Measurements from ENCODE around the gene DNAH12. TPM values are rescaled to one million over a fixed set of nuclear protein-coding genes. Genes with fewer than 3 reads are reported as not detected.

Gene DNAH12
- total and polyA plus RNA-seq, 10 of the 15 experiments (the other 5 are each of a cell fraction or from before 2014, with no cell fraction given), result under 0.01 to 0.35 (median 0.08) TPM

- in situ Hi-C loops (cut with MboI), result no loop called here
- Histone ChIP-seq H3K79me2 (ENCODE audit: control insufficient read depth, insufficient read depth, low read length) (no peaks in the 10 kb centered on the region), H3K9ac (ENCODE audit: control insufficient read depth, insufficient read depth, low read length) (no peak overlapping the region), H3K36me3 (ENCODE audit: control insufficient read depth in 2 of 2, insufficient read depth in 2 of 2, low read length in 1 of 2) (no peaks in the 10 kb centered on the region), H3K4me3 (no peak overlapping the region), H3K4me1 (ENCODE audit: control insufficient read depth, insufficient read depth, low read length) (no peaks in the 10 kb centered on the region), H3K4me2 (ENCODE audit: control insufficient read depth, insufficient read depth) (no peak overlapping the region), H3K27me3 (replicated peaks in 1 of 2; ENCODE audit: control insufficient read depth in 2 of 2, insufficient read depth in 2 of 2, low read length in 1 of 2) (no peaks in the 10 kb centered on the region), H2AFZ (ENCODE audit: control insufficient read depth, low read depth, low read length) (no peak overlapping the region), H3K27ac (ENCODE audit: control insufficient read depth, insufficient read depth) (no peak overlapping the region), H4K20me1 (ENCODE audit: control insufficient read depth, insufficient read depth) (no peaks in the 10 kb centered on the region), H3K9me3 (replicated peaks; ENCODE audit: control insufficient read depth, insufficient read depth, low read length) (no peaks in the 10 kb centered on the region; the same call in 2 of the 3 replicates)
- ChIA-PET RAD21 (ENCODE audit: unreplicated experiment) (interaction anchor here (0.7 kb wide), 1 partner anchor 105 kb away, joined by 3 read pairs; no protein-coding TSS in a partner anchor), SMC1A (ENCODE audit: uncharacterized antibody, unreplicated experiment) (interaction anchor here (0.7 to 1.0 kb wide), 2 partner anchors 10 to 109 kb away, joined by 3 read pairs; no protein-coding TSS in a partner anchor), CTCF (no interaction called here), POLR2A (interaction anchor here (0.6 kb wide), 1 partner anchor 17 kb away, joined by 5 read pairs; no protein-coding TSS in a partner anchor)
- DNase-seq (ENCODE audit: low read depth, low spot score) (no peak), FAIRE-seq (no peak), ATAC-seq (no peak)
- no TSS peak for BruUV-seq (replicated peaks)
- WGBS (ENCODE audit: insufficient coverage, insufficient replicate concordance, low lambda C conversion rate, missing lambda C conversion rate), result 7% methylated on average over 7 of the region's 9 CpGs
- intact Hi-C loops (cut with micrococcal nuclease; ENCODE audit: unreplicated experiment), result no loop called here
- no peak for TF ChIP-seq SP1 (IDR thresholded peaks at IDR 0.05; ENCODE audit: low read depth, low read length)
- no peak for TF ChIP-seq ZZZ3 (IDR thresholded peaks at IDR 0.05; ENCODE audit: control insufficient read depth, insufficient read length, low read depth)
- no peak for TF ChIP-seq CBX5 (IDR thresholded peaks at IDR 0.05; ENCODE audit: low read depth)
- no peak for TF ChIP-seq RELB (IDR thresholded peaks at IDR 0.05; ENCODE audit: low read depth)
- TF ChIP-seq JUND (IDR thresholded peaks at IDR 0.05; ENCODE audit: low read depth, low read length), result no peak
- no peak for TF ChIP-seq BACH1 (IDR thresholded peaks at IDR 0.05; ENCODE audit: borderline replicate concordance)
- no peak for TF ChIP-seq ZNF687 (IDR thresholded peaks at IDR 0.05)
- TF ChIP-seq USF1 (IDR thresholded peaks at IDR 0.05; ENCODE audit: borderline replicate concordance, extremely low read length, insufficient read depth, low read depth, low read length), result no peak
- no peak for TF ChIP-seq NFIC (IDR thresholded peaks at IDR 0.05; ENCODE audit: low read depth, low read length)
- no peak for TF ChIP-seq EZH2 (IDR thresholded peaks at IDR 0.05; ENCODE audit: borderline replicate concordance, control insufficient read depth, low read depth, low read length)
- TF ChIP-seq HSF1 (IDR thresholded peaks at IDR 0.05; ENCODE audit: low read depth, low read length), result no peak
- TF ChIP-seq ATF2 (IDR thresholded peaks at IDR 0.05; ENCODE audit: low read length), result no peak
- TF ChIP-seq MYB (IDR thresholded peaks at IDR 0.05; ENCODE audit: borderline replicate concordance, low read depth, low read length), result no peak
Observed at GRCh38 chr3:57288403-57288802, 255.7 kb downstream of the DNAH12 start.
